Keratinocyte (primary cell): ENCODE measurements around the gene ENTHD1. TPM values are rescaled to one million over a fixed set of nuclear protein-coding genes. Genes with fewer than 3 reads are reported as not detected.

Source experiments
- DNase-seq: peaks from one replicate; pipeline ENCODE4 v3.0.0-alpha.2; 2011; ENCODE audit warnings: low read depth, missing footprints, low spot score
- FAIRE-seq: peaks from 2 replicates; lab custom pipeline; 2011; peaks lifted over from hg19 to GRCh38; lab: Jason Lieb, UNC
- H2AFZ ChIP-seq: 2 replicates; pipeline ENCODE4 v1.6.0; 2012; ENCODE audit warnings: low read length, control low read depth, inconsistent platforms; ENCODE audit not compliant: control insufficient read depth
- H3K27ac ChIP-seq: 2 replicates; pipeline ENCODE4 v1.5.1; 2011; ENCODE audit warnings: low read length; ENCODE audit not compliant: control insufficient read depth, insufficient read depth
- H3K27me3 ChIP-seq: 3 replicates; pipeline ENCODE4 v1.6.0; 2011; ENCODE audit warnings: low read length; ENCODE audit not compliant: control insufficient read depth, insufficient read depth; ENCODE audit errors: extremely low read depth
- H3K36me3 ChIP-seq, 2 experiments: 2 replicates in 1 of 2; 3 replicates in 1 of 2; pipeline ENCODE4 v1.5.1; 2011; ENCODE audit warnings: low read length in 2 of 2, mild to moderate bottlenecking in 1 of 2; ENCODE audit not compliant: control insufficient read depth in 2 of 2, insufficient read depth in 2 of 2; ENCODE audit errors: extremely low read depth in 1 of 2
- H3K4me1 ChIP-seq: 3 replicates; pipeline ENCODE4 v1.5.1; 2011; ENCODE audit warnings: low read length; ENCODE audit not compliant: control insufficient read depth, insufficient read depth; ENCODE audit errors: extremely low read depth
- H3K4me2 ChIP-seq: 3 replicates; pipeline ENCODE4 v1.6.0; 2011; ENCODE audit warnings: low read depth, low read length; ENCODE audit not compliant: control insufficient read depth, insufficient read depth; ENCODE audit errors: extremely low read depth
- H3K4me3 ChIP-seq, 3 experiments: fragments of 200-600 bp in 1 of 3; sonication (generic) in 1 of 3; 2 replicates in 2 of 3; 3 replicates in 1 of 3; pipeline ENCODE4 v1.5.1; 2011 to 2016; ENCODE audit warnings: low read length in 3 of 3, mild to moderate bottlenecking in 3 of 3, control low read depth in 2 of 3, inconsistent platforms in 1 of 3, low read depth in 1 of 3, mixed read lengths in 1 of 3, mixed run types in 1 of 3, moderate library complexity in 1 of 3; ENCODE audit not compliant: control insufficient read depth in 2 of 3, insufficient read depth in 2 of 3; ENCODE audit errors: extremely low read depth in 1 of 3
- H3K79me2 ChIP-seq: 2 replicates; pipeline ENCODE4 v1.6.0; 2012; ENCODE audit warnings: low read length; ENCODE audit not compliant: control insufficient read depth, insufficient read depth
- H3K9ac ChIP-seq: 3 replicates; pipeline ENCODE4 v1.6.0; 2011; ENCODE audit warnings: low read length; ENCODE audit not compliant: control insufficient read depth, insufficient read depth; ENCODE audit errors: extremely low read depth
- H3K9me1 ChIP-seq: 3 replicates; pipeline ENCODE4 v1.6.0; 2011; ENCODE audit warnings: low read length; ENCODE audit not compliant: control insufficient read depth, insufficient read depth; ENCODE audit errors: extremely low read depth
- H3K9me3 ChIP-seq: 2 replicates; pipeline ENCODE4 v1.5.1; 2012; ENCODE audit warnings: low read depth, low read length; ENCODE audit not compliant: control insufficient read depth
- H4K20me1 ChIP-seq: 3 replicates; pipeline ENCODE4 v1.6.0; 2011; ENCODE audit warnings: low read length; ENCODE audit not compliant: control insufficient read depth, insufficient read depth; ENCODE audit errors: extremely low read depth
- CTCF ChIP-seq, 3 experiments: IDR thresholded peaks in 1 of 3; conservative IDR thresholded peaks in 1 of 3; optimal IDR thresholded peaks in 1 of 3; 2 replicates in 2 of 3; 3 replicates in 1 of 3; pipeline versions ENCODE3 to v1.5.1; 2011; ENCODE audit warnings: low read length in 3 of 3, mild to moderate bottlenecking in 3 of 3, moderate library complexity in 2 of 3, control low read depth in 1 of 3, inconsistent platforms in 1 of 3; ENCODE audit not compliant: insufficient read depth in 2 of 3; ENCODE audit errors: extremely low read depth in 1 of 3
- EZH2 ChIP-seq: IDR thresholded peaks from one replicate; pipeline ENCODE4 v1.6.1; 2012; ENCODE audit warnings: inconsistent platforms, mild to moderate bottlenecking, low read length, moderate library complexity
- dilution Hi-C: fragments of 300-500 bp; cut with MboI; formaldehyde crosslinking; loops from one replicate; pipeline ENCODE4 v1.7.0; 2020; ENCODE audit warnings: low sequenced_read_pairs; ENCODE audit not compliant: extremely low pct_ligation_motif_present
- polyA plus RNA-seq, 5 experiments: library from polyadenylated mRNA; depleted of rRNA in 3 of 5; stranded (reverse) in 3 of 5; stranded (forward) in 1 of 5; unstranded in 1 of 5; fragments of >200 nt; gene quantifications; 1 replicate in 1 of 5; 2 replicates in 3 of 5; 3 replicates in 1 of 5; pipeline versions ENCODE4 v1.2.1 to v1.2.3, GENCODE V29; 2011 to 2012; ENCODE audit warnings: missing spikeins in 2 of 5, low read depth in 1 of 5, low replicate concordance in 1 of 5

The ENTHD1 gene
- polyA plus RNA-seq, 1 donor (not counting 4 experiments of a cell fraction or from before 2014, with no cell fraction given), result not detected

GRCh38 chr22:39707351-39707750 lies 186.2 kb downstream of the ENTHD1 start:
- no peak overlapping the region for H3K27ac ChIP-seq
- no peak for FAIRE-seq

GRCh38 chr22:39706376-39707140 lies 187.0 kb downstream of the ENTHD1 start:
- Histone ChIP-seq H3K27ac (no peak overlapping the region), H3K9me1 (no peaks in the 10 kb centered on the region), H3K79me2 (no peaks in the 10 kb centered on the region), H3K36me3 (no peaks in the 10 kb centered on the region), H2AFZ (no peak overlapping the region), H3K4me2 (no peak overlapping the region), H3K9me3 (no peaks in the 10 kb centered on the region), H4K20me1 (no peaks in the 10 kb centered on the region), H3K4me3 (no peak overlapping the region), H3K27me3 (peaks cover 24% of the 10 kb centered on the region), H3K9ac (no peak overlapping the region), H3K4me1 (no peaks in the 10 kb centered on the region)
- dilution Hi-C loops, result no loop called here
- no peak for FAIRE-seq
- TF ChIP-seq EZH2 (no peak), CTCF (optimal IDR thresholded peaks at IDR 0.05 in 1 of 3, IDR thresholded peaks at IDR 0.05 in 1 of 3, conservative IDR thresholded peaks at IDR 0.05 in 1 of 3; ENCODE audit: extremely low read depth in 1 of 3, insufficient read depth in 2 of 3, low read length in 3 of 3) (no peak)
- no peak for DNase-seq

More at GRCh38 chr22:39707351-39707750, 186.2 kb downstream of the ENTHD1 start:
- Histone ChIP-seq H3K4me1 (no peaks in the 10 kb centered on the region), H3K9ac (no peak overlapping the region), H3K4me3 (no peak overlapping the region), H3K79me2 (no peaks in the 10 kb centered on the region), H3K36me3 (no peaks in the 10 kb centered on the region), H3K4me2 (no peak overlapping the region), H2AFZ (no peak overlapping the region), H3K9me3 (no peaks in the 10 kb centered on the region), H4K20me1 (no peaks in the 10 kb centered on the region), H3K27me3 (peaks cover 24% of the 10 kb centered on the region), H3K9me1 (no peaks in the 10 kb centered on the region)
- DNase-seq, result no peak
- dilution Hi-C loops, result no loop called here
- TF ChIP-seq EZH2, result no peak
- no peak for TF ChIP-seq CTCF (optimal IDR thresholded peaks at IDR 0.05 in 1 of 3, IDR thresholded peaks at IDR 0.05 in 1 of 3, conservative IDR thresholded peaks at IDR 0.05 in 1 of 3; ENCODE audit: extremely low read depth in 1 of 3, insufficient read depth in 2 of 3, low read length in 3 of 3)
